GM21515 (cell line): ENCODE measurements around the gene MYO1H.

Source experiments
- ATAC-seq: cut with Tn5 transposase; IDR thresholded peaks from one replicate; pipeline ENCODE4 v1.9.1; 2021; ENCODE audit not compliant: unreplicated experiment

The MYO1H gene

DNA sequence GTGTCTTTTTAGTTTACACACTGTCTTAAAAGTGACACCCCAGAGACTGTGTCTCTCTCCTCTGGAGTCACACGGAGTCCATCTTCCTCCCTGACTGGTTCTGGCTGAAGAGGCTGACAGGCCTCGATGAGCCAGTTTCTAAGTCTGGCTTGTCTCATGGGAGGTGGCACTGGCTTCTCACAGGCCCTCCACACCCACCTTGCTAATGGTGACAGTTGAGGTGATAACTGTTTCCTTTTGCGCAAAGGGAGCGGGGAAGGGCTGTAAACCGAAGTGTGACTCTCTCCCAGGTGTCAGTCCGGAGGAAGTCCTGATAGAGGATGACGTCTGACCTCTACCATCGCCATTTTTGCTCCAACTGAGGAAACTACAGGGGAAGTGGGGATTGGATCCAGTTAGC lies 99.2 kb downstream of the MYO1H start:
- ATAC-seq: no peak

DNA sequence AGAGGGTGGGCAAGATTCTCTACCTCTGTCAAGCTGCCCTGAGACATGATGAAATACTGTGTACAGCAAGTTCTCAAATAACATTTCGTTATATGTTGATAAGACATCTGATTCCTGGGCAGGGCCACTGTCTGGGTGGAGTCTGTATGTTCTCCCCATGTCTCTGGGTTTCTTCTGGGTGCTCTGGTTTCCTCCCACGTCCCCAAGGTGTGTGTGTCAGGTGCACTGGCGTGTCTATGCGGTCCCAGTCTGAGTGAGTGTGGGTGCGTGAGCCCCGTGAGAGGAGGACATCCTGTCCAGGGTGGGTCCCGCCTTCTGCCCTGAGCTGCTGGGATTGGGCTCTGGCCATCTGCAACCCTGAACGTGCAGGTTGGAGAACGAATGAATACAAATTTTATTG lies 99.8 kb downstream of the MYO1H start:
- ATAC-seq: no peak

- ATAC-seq: no peak
Observed at GRCh38 chr12:109448272-109448671, 100.6 kb downstream of the MYO1H start.

DNA sequence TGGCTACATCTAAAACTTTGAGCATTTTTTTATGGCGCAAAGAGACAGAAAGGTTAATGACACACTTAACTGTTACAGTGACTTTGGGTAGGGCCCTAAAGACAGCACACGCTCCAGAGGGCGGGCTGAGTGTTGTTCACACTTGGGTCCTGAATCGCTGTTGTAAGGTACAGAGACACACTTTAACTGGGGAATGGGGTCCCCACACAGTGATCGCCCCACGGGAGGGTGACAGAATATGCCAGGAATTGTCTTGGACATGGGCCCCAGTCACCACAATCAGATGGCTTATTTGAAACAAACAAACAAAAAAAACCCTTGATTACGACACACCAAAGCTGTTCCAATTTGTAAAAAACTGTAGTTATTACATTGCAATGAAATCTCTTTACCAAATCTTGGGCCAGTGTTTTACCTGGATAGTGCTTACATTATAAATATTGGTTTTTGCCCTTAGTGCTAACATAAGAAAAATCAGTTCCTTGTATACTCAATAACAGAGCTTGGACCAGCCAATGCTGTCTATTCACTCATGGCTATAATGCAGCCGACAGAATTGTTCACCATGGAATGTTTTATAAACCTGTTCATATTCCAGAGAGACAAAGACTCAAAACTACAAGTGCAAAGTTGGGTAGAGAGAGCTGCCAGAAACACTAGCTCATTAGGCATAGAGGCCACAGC lies 101.1 kb downstream of the MYO1H start:
- no peak for ATAC-seq

GRCh38 chr12:109449845-109450532 lies 102.3 kb downstream of the MYO1H start:
- ATAC-seq: no peak

GRCh38 chr12:109450980-109451379 lies 103.3 kb downstream of the MYO1H start:
- no peak for ATAC-seq

GRCh38 chr12:109451400-109451799 lies 103.7 kb downstream of the MYO1H start:
- no peak for ATAC-seq

DNA sequence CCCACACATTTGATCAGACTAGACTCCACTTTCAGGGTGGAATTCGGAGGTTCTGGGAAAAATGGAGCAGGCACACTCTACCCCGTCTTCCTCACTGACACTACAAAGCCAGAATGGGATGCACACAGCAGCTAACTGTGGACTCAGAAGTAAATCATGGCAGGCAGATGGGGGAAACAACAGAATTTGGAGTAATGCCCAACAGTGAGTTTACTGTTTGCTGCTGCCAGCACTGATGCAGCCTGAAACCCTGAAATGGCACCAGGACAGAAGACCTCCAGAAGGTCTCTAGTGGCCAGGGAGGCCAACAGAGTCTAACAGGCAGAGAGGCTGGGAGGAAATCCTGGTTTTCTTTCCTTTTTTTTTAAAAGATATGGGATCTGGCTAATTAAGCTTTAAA lies 104.8 kb downstream of the MYO1H start:
- no peak for ATAC-seq

GRCh38 chr12:109455706-109456105 lies 108.0 kb downstream of the MYO1H start:
- no peak for ATAC-seq

DNA sequence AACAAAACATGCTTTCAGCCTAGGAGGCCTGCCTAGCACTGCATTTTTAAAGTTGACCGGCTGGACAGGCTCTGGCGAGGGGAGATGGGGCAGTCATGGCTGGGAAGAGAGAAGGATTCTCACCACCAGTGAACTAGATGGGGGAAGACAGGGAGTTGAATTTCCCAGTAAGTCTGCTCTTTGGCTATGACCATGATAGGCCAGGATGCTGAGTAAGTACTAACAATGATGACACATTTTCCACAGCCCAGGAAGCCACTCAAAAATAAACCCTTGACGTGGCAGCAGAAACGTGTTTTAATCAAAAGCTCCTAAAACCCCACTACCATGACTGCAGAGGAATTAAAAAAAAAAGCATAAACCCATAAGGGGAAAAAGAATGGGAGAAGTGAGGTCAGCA lies 110.4 kb downstream of the MYO1H start:
- no peak for ATAC-seq

GRCh38 chr12:109458771-109459208 lies 111.1 kb downstream of the MYO1H start:
- ATAC-seq: no peak

DNA sequence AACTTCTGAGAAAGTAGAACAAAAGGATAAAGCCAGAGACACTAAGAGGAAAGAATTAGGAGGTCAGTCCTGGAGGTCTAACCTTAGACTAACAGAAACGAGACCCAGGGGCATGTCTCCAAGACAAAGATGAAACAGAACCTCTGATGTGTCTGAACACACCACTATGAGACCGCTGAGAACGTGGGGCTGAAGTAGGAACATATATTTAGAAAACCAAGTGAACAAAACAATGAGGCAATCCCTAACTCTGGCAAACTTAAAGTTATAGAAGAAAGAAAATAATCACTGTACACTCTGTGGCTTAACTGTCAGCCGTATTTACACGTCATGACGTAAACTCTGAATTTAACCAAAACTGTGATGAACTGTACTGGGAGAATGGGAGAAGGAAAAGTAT lies 111.5 kb downstream of the MYO1H start:
- ATAC-seq: no peak

- ATAC-seq: no peak
Observed at GRCh38 chr12:109460538-109460937, 112.8 kb downstream of the MYO1H start.

- no peak for ATAC-seq
Observed at GRCh38 chr12:109461049-109461845, 113.5 kb downstream of the MYO1H start.

DNA sequence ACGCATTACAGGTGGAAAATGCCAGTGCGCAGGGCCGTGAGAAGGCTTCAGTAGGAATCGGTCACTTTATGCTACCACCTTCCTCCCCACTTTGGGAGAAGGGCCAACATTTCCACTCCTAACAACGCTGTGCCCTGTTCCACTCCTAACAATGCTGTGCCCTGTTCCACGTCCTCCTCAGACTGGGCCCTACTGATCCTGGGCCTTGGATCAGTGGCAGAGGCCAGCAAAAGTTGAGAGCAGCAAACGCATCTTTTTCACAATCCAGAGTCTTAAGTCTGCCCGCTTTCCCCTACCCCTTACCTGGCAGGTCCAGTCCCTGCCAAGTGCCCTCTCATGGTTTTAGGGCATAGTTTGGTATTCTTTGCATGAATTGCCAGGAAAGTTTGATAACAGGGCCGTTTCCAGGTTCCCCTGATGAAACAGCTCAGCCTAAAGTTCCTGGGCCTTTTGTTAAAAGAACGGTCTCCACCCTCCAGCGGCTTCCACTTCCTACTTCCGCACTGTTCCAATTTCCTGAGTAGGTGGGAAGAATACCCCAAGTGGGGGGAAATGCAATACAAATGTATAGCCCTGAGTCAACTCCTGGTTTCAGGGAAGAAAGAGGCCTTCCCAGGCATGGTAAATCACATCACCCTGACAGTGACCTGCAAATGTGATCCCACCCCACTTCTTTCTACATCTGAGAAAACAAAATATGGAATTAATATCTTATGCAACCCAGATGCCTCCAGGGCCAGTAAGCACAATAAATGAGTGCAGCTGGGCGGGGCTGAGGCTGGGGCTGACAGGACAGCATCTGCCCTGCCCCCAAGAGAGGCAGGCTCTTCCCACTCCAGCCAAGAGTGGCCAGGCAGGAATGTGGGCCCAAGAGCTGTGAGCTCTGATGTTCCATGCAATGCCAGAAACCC lies 114.4 kb downstream of the MYO1H start:
- no peak for ATAC-seq

GRCh38 chr12:109462868-109463692 lies 115.4 kb downstream of the MYO1H start:
- no peak for ATAC-seq

DNA sequence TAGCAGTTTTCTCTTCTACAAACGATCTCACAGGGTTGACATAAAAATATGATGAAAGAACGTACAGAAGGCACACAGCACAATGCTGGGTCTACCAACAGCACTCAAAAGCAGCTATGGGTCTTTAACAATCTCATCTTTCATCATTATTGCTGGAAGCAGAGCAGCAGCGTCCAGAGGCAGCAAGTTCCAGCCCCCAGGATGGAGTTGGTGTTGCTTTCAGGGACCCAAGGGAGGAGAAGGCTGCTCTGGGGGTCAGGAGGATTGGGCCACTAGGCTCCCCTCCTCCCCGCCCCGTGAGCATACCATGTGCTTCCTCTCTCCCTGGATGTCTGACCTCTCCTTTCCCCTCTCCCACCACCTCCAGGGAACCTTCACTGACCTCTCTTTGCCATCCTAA lies 116.1 kb downstream of the MYO1H start:
- no peak for ATAC-seq

GRCh38 chr12:109464642-109465351 lies 117.1 kb downstream of the MYO1H start:
- no peak for ATAC-seq

DNA sequence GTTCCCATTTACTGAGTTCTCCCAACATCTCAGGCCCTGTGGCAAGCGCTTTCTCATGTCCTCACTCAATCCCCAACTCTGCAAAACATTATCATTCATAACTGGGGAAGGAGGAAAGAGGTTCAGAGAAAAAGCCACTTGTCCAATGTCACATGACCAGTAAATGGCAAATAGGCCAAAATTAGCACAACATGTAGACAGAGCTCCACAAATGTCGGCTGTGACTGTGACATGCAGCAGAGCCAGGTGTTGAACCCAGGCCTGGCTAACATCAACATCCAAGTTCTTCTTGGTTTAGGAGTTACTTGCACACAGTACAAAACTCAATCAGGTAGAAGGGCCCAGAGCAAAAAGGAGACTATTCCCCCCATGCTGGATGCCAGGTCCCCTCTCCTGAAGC lies 118.6 kb downstream of the MYO1H start:
- no peak for ATAC-seq
